ENCODE data around the gene TBKBP1. TPM values are rescaled to one million over a fixed set of nuclear protein-coding genes. Genes with fewer than 3 reads are reported as not detected.

Gene TBKBP1
- total RNA-seq, 1 experiment from 2014 or later: 33.2 TPM

- no peak overlapping the region for H2AFZ ChIP-seq (ENCODE audit: low read length)
- H3K18ac ChIP-seq (ENCODE audit: insufficient read length, low read depth, low read length): no peak overlapping the region
- Mint-ChIP-seq H3K9me3 (no peaks in the 10 kb centered on the region; a peak in 1 of 5 replicates), H3K4me1 (peaks cover 25 to 26% of the 10 kb centered on the region in 2 experiments), H3K27ac (peak overlapping the region in 1 of 3 experiments; percentile 74; a peak in 2 of 7 replicates), H3K36me3 (ENCODE audit: insufficient read depth in 1 of 3, low read depth in 3 of 3) (peaks cover 34 to 59% (median 51%) of the 10 kb centered on the region in 3 experiments; a peak in 6 of 7 replicates), H3K4me3 (no peak overlapping the region), H3K27me3 (ENCODE audit: low read depth) (no peaks in the 10 kb centered on the region)
- no peak overlapping the region for H2BK15ac ChIP-seq (ENCODE audit: low read depth, low read length)
- no peak overlapping the region for H3K23ac ChIP-seq (ENCODE audit: insufficient read length, low read depth, low read length)
- H3K79me1 ChIP-seq (ENCODE audit: insufficient read depth, low read depth, low read length, poor library complexity, severe bottlenecking): no peaks in the 10 kb centered on the region
- no peak for DNase-seq
- H3K4ac ChIP-seq (ENCODE audit: low read depth, low read length): no peak overlapping the region
- no peak overlapping the region for H3K14ac ChIP-seq (ENCODE audit: insufficient read depth, low read length)
- H3K9ac ChIP-seq (ENCODE audit: extremely low read depth, insufficient read length, low read length): no peak overlapping the region
- H3K56ac ChIP-seq (ENCODE audit: insufficient read length, low read depth, low read length): no peak overlapping the region
- no peak overlapping the region for H2BK120ac ChIP-seq (ENCODE audit: low read depth, low read length, poor library complexity, severe bottlenecking)
- TF ChIP-seq CTCF (conservative IDR thresholded peaks at IDR 0.05): no peak
- peak overlapping the region; percentile 74 for H4K5ac ChIP-seq (ENCODE audit: insufficient read length, low read depth, low read length)
- H3K4me2 ChIP-seq (ENCODE audit: insufficient read depth, insufficient read length, low read length): no peak overlapping the region
- H2AK5ac ChIP-seq (ENCODE audit: insufficient read length, low read length): no peak overlapping the region
- peaks cover 5% of the 10 kb centered on the region; the same call in 1 of the 2 replicates for H3K4me1 ChIP-seq (ENCODE audit: insufficient read depth, low read length)
- H4K91ac ChIP-seq (ENCODE audit: insufficient read length, low read depth, low read length): no peak overlapping the region
- no peaks in the 10 kb centered on the region for H3K79me2 ChIP-seq (ENCODE audit: insufficient read depth, low read length)
- H2BK20ac ChIP-seq (ENCODE audit: low read depth, low read length, poor library complexity, severe bottlenecking): no peak overlapping the region
- H3K9me3 ChIP-seq (ENCODE audit: control insufficient read depth, low read depth, low read length): no peaks in the 10 kb centered on the region
- no peak overlapping the region for H2BK12ac ChIP-seq (ENCODE audit: insufficient read length, low read depth, low read length)
- H3T11ph ChIP-seq (ENCODE audit: low read length): no peak overlapping the region
- H3K27me3 ChIP-seq (ENCODE audit: insufficient read depth, low read length): no peaks in the 10 kb centered on the region
- H3K23me2 ChIP-seq (ENCODE audit: insufficient read length, low read depth, low read length, poor library complexity, severe bottlenecking): no peaks in the 10 kb centered on the region
- no peaks in the 10 kb centered on the region for H4K20me1 ChIP-seq (ENCODE audit: control insufficient read depth, insufficient read depth, insufficient read length)
- H3K27ac ChIP-seq (ENCODE audit: insufficient read length, low read depth, low read length): no peak overlapping the region
- H2BK5ac ChIP-seq (ENCODE audit: insufficient read length, low read length): no peak overlapping the region
- H4K8ac ChIP-seq (replicated peaks; ENCODE audit: insufficient read length, low read depth, low read length): no peak overlapping the region
- WGBS (ENCODE audit: extremely low coverage, insufficient read length, low lambda C conversion rate): no CpG with 5 or more reads among the region's 4 CpGs
Measured at GRCh38 chr17:47684535-47685193, 9.3 kb upstream of the TBKBP1 start.

Measured in H9 (cell line).